Stimulated activated CD4-positive, alpha-beta T cell treated with anti-CD3 and anti-CD28 coated beads, Interleukin-4, amount 100 ng/mL, for 48 hours (primary cell): ENCODE measurements around the gene DDX4.
"Not testable (repeated sequence)": the region's sequence is repeated elsewhere in the genome, so short reads cannot be mapped to it uniquely, and the experiment has no call there.

Experiments used
- DNase-seq, 2 donors: peaks; one replicate each; pipeline ENCODE4 v3.0.0-alpha.2; 2020; ENCODE audit warnings: low read depth in 2 of 2

Gene DDX4

GRCh38 chr5:55724281-55724680 lies 13.6 kb upstream of the DDX4 start:
- no peak for DNase-seq

GRCh38 chr5:55731848-55732247 lies 6.0 kb upstream of the DDX4 start:
- no peak for DNase-seq

GRCh38 chr5:55732585-55732984 lies 5.3 kb upstream of the DDX4 start:
- no peak for DNase-seq

- no peak for DNase-seq
Observed at GRCh38 chr5:55734658-55735057, 3.2 kb upstream of the DDX4 start.

GRCh38 chr5:55742778-55743177 lies 4.9 kb downstream of the DDX4 start:
- DNase-seq, result no peak

GRCh38 chr5:55747778-55748318 lies 10.0 kb downstream of the DDX4 start:
- no peak for DNase-seq

- no peak for DNase-seq
Observed at GRCh38 chr5:55749387-55749786, 11.5 kb downstream of the DDX4 start.

GRCh38 chr5:55750063-55750462 lies 12.2 kb downstream of the DDX4 start:
- DNase-seq, result no peak

GRCh38 chr5:55750499-55750898 lies 12.6 kb downstream of the DDX4 start:
- DNase-seq, result no peak

GRCh38 chr5:55758231-55758630 lies 20.4 kb downstream of the DDX4 start:
- DNase-seq, result no peak

GRCh38 chr5:55758714-55759113 lies 20.9 kb downstream of the DDX4 start:
- no peak for DNase-seq

- DNase-seq, result not testable (repeated sequence)
Observed at GRCh38 chr5:55761721-55762120, 23.9 kb downstream of the DDX4 start.

- DNase-seq, result no peak
Observed at GRCh38 chr5:55763746-55764420, 26.0 kb downstream of the DDX4 start.

- DNase-seq, result no peak
Observed at GRCh38 chr5:55768279-55768678, 30.4 kb downstream of the DDX4 start.

- no peak for DNase-seq
Observed at GRCh38 chr5:55771175-55771655, 33.4 kb downstream of the DDX4 start.

GRCh38 chr5:55773057-55773456 lies 35.2 kb downstream of the DDX4 start:
- DNase-seq, result no peak

- DNase-seq, result no peak
Observed at GRCh38 chr5:55777332-55777731, 39.5 kb downstream of the DDX4 start.

- no peak for DNase-seq
Observed at GRCh38 chr5:55800924-55801323, 63.1 kb downstream of the DDX4 start.

- DNase-seq, result not testable (repeated sequence)
Observed at GRCh38 chr5:55808814-55809213, 71.0 kb downstream of the DDX4 start.

- DNase-seq, result not testable (repeated sequence)
Observed at GRCh38 chr5:55815939-55816338, 78.1 kb downstream of the DDX4 start.

GRCh38 chr5:55816342-55816741 lies 78.5 kb downstream of the DDX4 start:
- no peak for DNase-seq

GRCh38 chr5:55817030-55817429 lies 79.2 kb downstream of the DDX4 start:
- DNase-seq, result no peak

GRCh38 chr5:55820488-55820887 lies 82.6 kb downstream of the DDX4 start:
- no peak for DNase-seq
